GM19328 (cell line): Measurements from ENCODE around the gene SERPINB6.
"Not testable (repeated sequence)": the region's sequence is repeated elsewhere in the genome, so short reads cannot be mapped to it uniquely, and the experiment has no call there.

Source experiments
- ATAC-seq: cut with Tn5 transposase; IDR thresholded peaks from one replicate; pipeline ENCODE4 v1.9.1; 2021; ENCODE audit warnings: mild to moderate bottlenecking, moderate library complexity; ENCODE audit not compliant: unreplicated experiment

SERPINB6 gene

GRCh38 chr6:2959909-2960719 lies 11.3 kb downstream of the SERPINB6 start:
- no peak for ATAC-seq

- no peak for ATAC-seq
These were observed 12.6 kb downstream of the SERPINB6 start for GRCh38 chr6:2958776-2959175.

DNA sequence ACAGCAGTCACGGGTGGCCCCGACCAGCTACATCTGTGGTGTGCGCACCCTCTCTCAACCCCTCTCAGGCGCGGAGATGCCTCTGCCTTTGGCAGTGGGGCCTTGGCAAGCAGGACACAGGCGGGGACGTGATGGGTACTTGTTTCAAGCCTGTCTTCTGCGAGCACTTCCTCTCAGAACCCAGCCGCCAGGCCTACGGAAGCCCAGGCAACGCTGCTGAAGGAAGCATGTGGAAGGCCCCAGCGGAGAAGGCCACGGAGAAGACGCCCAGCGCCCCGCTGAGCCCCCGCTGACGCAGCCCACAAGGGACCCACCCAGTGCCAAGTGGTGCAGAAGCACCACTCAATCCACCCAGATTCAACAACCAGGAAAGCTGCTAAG lies 13.0 kb downstream of the SERPINB6 start:
- ATAC-seq, result no peak

- no peak for ATAC-seq
These were observed 13.6 kb downstream of the SERPINB6 start for GRCh38 chr6:2957696-2958330.

DNA sequence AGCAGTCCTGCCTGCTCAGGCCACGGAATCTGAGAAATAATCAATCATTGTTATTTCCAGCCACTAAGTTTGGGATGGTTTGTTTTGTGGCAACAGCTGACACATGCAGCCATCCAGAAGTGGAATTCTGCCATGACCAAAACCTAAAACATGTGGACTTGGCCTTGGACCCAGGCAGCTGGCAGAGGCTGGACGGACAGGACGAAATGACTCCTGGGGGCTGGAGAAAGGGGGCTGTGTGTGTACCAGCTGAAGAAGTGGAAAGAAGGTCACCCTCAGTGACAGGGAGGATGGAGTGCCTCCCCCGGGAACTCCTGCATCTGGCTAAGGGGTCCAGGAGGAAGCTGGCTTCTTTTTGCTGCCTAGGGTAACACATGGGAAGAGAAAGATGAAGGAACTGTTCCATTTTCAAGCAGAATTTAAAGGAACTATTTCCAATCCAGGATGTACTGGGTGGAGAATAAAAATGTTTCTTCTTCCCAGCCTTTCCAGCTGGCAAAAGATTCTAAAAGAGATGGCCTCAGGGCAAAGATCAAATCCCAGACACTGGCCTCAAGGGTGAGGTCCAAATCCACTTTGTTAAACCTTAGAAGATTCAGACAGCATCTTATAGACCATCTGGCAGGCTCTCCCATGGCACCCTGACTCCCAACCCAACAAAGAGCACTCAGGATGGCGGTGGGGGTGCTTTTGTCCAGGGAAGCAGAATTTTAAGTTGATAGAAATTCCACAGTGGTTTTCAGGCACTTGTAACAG lies 14.3 kb downstream of the SERPINB6 start:
- no peak for ATAC-seq

- no peak for ATAC-seq
These were observed 18.3 kb downstream of the SERPINB6 start for GRCh38 chr6:2953098-2953497.

- no peak for ATAC-seq
These were observed 18.7 kb downstream of the SERPINB6 start for GRCh38 chr6:2952557-2953095.

GRCh38 chr6:2951728-2952127 lies 19.6 kb downstream of the SERPINB6 start:
- ATAC-seq, result no peak

GRCh38 chr6:2950713-2951112 lies 20.7 kb downstream of the SERPINB6 start:
- no peak for ATAC-seq

DNA sequence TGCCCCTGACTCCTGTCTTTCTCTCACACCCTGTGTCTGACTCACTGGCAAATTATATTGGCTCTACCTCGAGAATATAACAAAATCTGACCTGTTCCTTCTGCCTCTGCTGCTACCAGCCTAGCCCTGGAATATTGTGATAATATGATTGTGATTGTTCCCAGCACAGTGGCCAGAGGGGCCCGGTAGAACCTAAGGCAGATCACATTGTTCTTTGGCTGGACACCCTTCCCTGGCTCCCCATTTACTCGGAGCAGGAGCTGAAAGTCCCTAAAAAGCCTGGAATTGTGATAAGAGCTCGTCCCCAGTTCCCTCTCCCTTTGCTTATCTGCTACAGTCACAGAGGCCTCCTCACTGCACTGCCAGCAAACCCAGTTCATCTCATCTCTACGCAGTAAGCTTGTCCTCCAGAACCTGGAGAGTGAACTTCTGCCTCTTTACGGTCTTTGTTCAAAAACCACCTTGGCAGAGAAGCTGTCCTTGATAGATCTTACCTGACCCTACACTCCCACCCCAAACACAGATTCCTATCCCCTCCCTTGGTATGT lies 21.8 kb downstream of the SERPINB6 start:
- ATAC-seq, result no peak

- no peak for ATAC-seq
These were observed 22.2 kb downstream of the SERPINB6 start for GRCh38 chr6:2949121-2949520.

GRCh38 chr6:2948228-2949025 lies 22.9 kb downstream of the SERPINB6 start:
- no peak for ATAC-seq

- no peak for ATAC-seq
These were observed 23.9 kb downstream of the SERPINB6 start for GRCh38 chr6:2947445-2947844.

DNA sequence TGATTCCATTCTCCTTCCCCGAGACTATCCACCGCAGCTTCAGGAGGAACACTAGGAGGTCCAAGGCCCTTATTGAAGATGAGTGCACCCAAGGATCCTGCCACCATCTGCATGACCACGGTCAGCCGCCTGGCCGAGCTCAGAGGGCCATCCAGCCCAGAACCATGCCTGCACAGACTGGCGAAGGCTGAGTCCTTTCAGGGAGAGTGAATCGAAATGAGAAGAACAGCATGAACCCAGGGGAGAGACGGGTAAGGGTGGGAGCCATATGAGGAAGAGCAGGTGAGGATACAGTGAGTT lies 26.3 kb downstream of the SERPINB6 start:
- ATAC-seq, result no peak

DNA sequence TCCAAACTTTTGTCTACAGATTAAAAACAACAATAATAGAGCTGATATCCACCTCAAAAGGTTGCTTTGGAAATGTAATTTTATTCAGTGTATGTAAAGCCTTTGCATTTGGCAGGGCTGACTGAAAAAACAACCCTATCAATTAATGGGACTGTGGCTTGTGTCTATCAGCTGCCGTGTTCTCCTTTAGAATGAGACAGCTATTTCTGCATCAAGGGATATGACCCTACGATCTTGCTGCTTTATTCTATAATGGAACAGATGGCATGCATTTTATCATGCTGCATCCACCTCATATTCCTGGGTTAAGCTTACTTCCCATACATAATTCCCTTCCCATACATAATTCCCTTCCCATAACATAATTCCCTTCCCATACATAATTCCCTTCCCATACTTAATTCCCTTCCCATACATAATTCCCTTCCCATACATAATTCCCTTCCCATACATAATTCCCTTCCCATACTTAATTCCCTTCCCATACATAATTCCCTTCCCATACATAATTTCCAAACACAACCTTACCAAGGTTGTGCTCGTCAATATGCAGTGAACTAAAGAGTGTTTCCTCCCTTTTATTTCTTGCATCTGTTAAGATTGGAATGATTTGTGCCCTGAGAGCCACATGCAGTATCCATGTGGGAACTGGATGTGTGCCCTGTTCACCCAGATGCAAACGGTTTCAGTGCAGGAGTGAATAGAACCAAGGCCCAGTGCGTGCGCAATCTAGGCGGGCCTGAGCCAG lies 26.8 kb downstream of the SERPINB6 start:
- ATAC-seq, result no peak

DNA sequence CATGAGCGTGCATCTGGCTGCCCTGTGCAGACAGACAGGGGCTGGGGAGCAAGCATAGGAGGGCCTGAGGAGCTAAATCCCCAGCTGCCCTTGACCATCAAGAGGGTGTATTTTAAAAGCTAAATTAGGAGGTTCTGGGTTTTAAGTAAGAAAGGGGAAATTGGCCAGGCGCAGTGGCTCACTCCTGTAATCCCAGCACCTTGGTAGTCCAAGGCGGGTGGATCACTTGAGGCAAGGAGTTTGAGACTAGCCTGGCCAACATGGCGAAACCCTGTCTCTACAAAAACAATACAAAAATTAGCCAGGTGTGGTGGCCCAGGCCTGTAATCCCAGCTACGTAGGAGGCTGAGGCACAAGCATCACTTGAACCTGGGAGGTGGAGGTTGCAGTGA lies 27.8 kb downstream of the SERPINB6 start:
- ATAC-seq, result no peak

GRCh38 chr6:2942914-2943563 lies 28.3 kb downstream of the SERPINB6 start:
- ATAC-seq, result no peak

DNA sequence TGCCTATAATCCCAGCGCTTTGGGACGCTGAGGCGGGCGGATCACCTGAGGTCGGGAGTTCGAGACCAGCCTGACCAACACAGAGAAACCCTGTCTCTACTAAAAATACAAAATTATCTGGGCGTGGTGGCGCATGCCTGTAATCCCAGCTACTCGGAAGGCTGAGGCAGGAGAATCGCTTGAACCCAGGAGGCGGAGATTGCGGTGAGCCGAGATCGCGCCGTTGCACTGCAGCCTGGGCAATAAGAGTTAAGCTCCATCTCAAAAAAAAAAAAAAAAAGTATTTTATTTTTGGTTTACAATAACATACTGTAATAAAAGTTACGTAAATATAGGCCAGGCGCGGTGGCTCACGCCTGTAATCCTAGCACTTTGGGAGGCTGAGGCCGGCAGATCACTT lies 29.3 kb downstream of the SERPINB6 start:
- not testable (repeated sequence) for ATAC-seq

- ATAC-seq, result no peak
These were observed 30.5 kb downstream of the SERPINB6 start for GRCh38 chr6:2940851-2941250.
